Vagina (tissue), 2 donors: Measurements from ENCODE around the gene FEM1B. TPM values are rescaled to one million over a fixed set of nuclear protein-coding genes. Genes with fewer than 3 reads are reported as not detected.

Experiments
- DNase-seq, 2 donors: peaks; one replicate each; pipeline ENCODE4 v3.0.0-alpha.2; 2017; ENCODE audit errors: extremely low spot score in 2 of 2
- H3K27ac ChIP-seq: fragments of 200-600 bp; sonication (generic); one replicate; pipeline ENCODE4 v1.5.1; 2019
- H3K27me3 ChIP-seq: fragments of 200-600 bp; sonication (generic); one replicate; pipeline ENCODE4 v1.5.1; 2019
- H3K36me3 ChIP-seq, 2 donors: fragments of 200-600 bp; sonication (generic); one replicate each; pipeline ENCODE4 v1.5.1; 2017 to 2019
- H3K4me1 ChIP-seq: fragments of 200-600 bp; sonication (generic); one replicate; pipeline ENCODE4 v1.5.1; 2019
- H3K4me3 ChIP-seq, 2 donors: fragments of 200-600 bp; sonication (generic); 1 replicate in 1 of 2; 2 replicates in 1 of 2; pipeline ENCODE4 v1.5.1; 2016 to 2019
- H3K9me3 ChIP-seq: fragments of 200-600 bp; sonication (generic); one replicate; pipeline ENCODE4 v1.5.1; 2019
- POLR2A ChIP-seq, 2 donors: fragments of 450-650 bp; IDR thresholded peaks; one replicate each; pipeline ENCODE4 v1.6.1; 2017; ENCODE audit warnings: antibody characterized with exemption in 2 of 2, mild to moderate bottlenecking in 2 of 2, moderate library complexity in 2 of 2
- POLR2AphosphoS5 ChIP-seq, 2 donors: sonication (generic); formaldehyde crosslinking; IDR thresholded peaks; one replicate each; pipeline ENCODE4 v1.9.0; 2017; ENCODE audit warnings: antibody characterized with exemption in 2 of 2, mild to moderate bottlenecking in 2 of 2, low read depth in 1 of 2; ENCODE audit not compliant: insufficient read depth in 1 of 2
- intact Hi-C: fragments of 100-400 bp; cut with DNase I; formaldehyde crosslinking; loops from one replicate; pipeline ENCODE4 v1.15.1; 2023
- total RNA-seq: library from RNA; depleted of rRNA; stranded (reverse); fragments of >200 nt; gene quantifications from one replicate; pipeline ENCODE4 v1.2.3, GENCODE V29; 2016
- TF ChIP-seq, protein P1 (sequence below), 3 experiments: fragments of 450-650 bp in 2 of 3; fragments of 200-600 bp in 1 of 3; sonication (generic) in 1 of 3; IDR thresholded peaks; one replicate each; pipeline ENCODE4 v1.5.1; 2017 to 2019; ENCODE audit warnings: antibody characterized with exemption in 3 of 3, mild to moderate bottlenecking in 2 of 3, moderate library complexity in 2 of 3

Gene FEM1B
- total RNA-seq = 38.3 TPM

DNA sequence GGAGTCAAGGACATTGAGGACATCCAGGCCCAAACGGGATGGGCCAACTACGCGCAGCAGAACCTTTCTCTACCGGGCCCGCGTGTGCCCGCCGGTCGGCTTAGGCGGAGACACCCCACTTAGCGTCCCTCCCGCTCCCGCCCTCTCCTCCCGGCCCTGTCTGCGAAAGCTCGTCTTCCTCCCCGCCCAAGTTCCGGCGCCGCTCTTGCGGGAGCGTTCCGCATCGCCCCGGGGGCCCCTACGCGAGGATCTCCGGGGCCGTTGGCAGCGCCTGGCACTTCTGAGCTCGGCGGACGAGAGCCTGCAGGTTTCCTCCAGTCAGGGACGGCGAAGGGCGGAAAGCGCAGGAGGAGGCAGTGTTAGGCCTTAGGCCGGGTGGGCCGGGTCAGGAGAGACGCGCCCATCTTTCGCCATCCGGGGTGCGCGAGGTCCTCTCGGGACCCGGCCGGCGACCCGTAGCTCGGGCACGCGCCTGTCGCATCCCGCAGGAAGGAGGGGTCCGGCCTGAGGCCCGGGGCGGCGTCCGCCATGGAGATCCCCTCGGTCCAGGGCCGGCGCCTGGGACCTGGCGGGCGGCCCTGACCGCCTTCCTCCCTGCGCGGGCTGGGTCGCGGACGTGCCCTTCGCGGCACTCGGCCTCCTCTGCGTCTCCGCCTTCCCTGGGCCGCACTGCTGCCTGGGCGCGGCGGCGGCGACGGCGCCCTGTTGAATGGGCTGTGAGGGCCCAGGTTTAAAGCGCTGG, at the start of gene FEM1B:
Gene FEM1B (plus strand): TSS at position 143 of the 742 bp plus-strand sequence. CDS start 673 bp downstream, outside the sequence.
- Histone ChIP-seq H3K4me3 (peak within 1 kb of the TSS; percentile 82 to 91), H3K4me1 (peaks cover 57% of the 10 kb centered on the region), H3K27me3 (no peaks in the 10 kb centered on the region), H3K27ac (peak within 1 kb of the TSS; percentile 99), H3K9me3 (no peaks in the 10 kb centered on the region), H3K36me3 (no peaks in the 10 kb centered on the region)
- peak in 1 of 2 donors; percentile 96 for DNase-seq
- intact Hi-C loops = no loop called here
- peak; percentile 93 to 98 for TF ChIP-seq POLR2AphosphoS5 (IDR thresholded peaks at IDR 0.05; ENCODE audit: insufficient read depth in 1 of 2, low read depth in 1 of 2)
- TF ChIP-seq, protein P1, sequence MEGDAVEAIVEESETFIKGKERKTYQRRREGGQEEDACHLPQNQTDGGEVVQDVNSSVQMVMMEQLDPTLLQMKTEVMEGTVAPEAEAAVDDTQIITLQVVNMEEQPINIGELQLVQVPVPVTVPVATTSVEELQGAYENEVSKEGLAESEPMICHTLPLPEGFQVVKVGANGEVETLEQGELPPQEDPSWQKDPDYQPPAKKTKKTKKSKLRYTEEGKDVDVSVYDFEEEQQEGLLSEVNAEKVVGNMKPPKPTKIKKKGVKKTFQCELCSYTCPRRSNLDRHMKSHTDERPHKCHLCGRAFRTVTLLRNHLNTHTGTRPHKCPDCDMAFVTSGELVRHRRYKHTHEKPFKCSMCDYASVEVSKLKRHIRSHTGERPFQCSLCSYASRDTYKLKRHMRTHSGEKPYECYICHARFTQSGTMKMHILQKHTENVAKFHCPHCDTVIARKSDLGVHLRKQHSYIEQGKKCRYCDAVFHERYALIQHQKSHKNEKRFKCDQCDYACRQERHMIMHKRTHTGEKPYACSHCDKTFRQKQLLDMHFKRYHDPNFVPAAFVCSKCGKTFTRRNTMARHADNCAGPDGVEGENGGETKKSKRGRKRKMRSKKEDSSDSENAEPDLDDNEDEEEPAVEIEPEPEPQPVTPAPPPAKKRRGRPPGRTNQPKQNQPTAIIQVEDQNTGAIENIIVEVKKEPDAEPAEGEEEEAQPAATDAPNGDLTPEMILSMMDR (IDR thresholded peaks at IDR 0.05) = peak in 1 of 3 experiments; percentile 21
- TF ChIP-seq POLR2A (IDR thresholded peaks at IDR 0.05) = peak in 1 of 2 donors; percentile 43

- no peaks in the 10 kb centered on the region for H3K27me3 ChIP-seq
- peak overlapping the region; percentile 93 for H3K27ac ChIP-seq
- peaks cover 29% of the 10 kb centered on the region for H3K4me1 ChIP-seq
- intact Hi-C loops = no loop called here
- peak in 1 of 2 donors; percentile 82 for DNase-seq
- no peaks in the 10 kb centered on the region for H3K36me3 ChIP-seq
- peak overlapping the region; percentile 75 to 91 for H3K4me3 ChIP-seq
- TF ChIP-seq POLR2A (IDR thresholded peaks at IDR 0.05) = no peak
- TF ChIP-seq, protein P1 (IDR thresholded peaks at IDR 0.05) = no peak
- no peak for TF ChIP-seq POLR2AphosphoS5 (IDR thresholded peaks at IDR 0.05; ENCODE audit: insufficient read depth in 1 of 2, low read depth in 1 of 2)
- no peaks in the 10 kb centered on the region for H3K9me3 ChIP-seq
These were observed 49.2 kb upstream of the FEM1B start for GRCh38 chr15:68228143-68228970.

GRCh38 chr15:68228971-68229385, 48.6 kb upstream of the FEM1B start:
- Histone ChIP-seq H3K27ac (peak overlapping the region; percentile 93), H3K27me3 (no peaks in the 10 kb centered on the region), H3K36me3 (no peaks in the 10 kb centered on the region), H3K4me3 (peak overlapping the region; percentile 75 to 91), H3K9me3 (no peaks in the 10 kb centered on the region), H3K4me1 (peaks cover 29% of the 10 kb centered on the region)
- DNase-seq = peak in 1 of 2 donors; percentile 85
- TF ChIP-seq, protein P1 (IDR thresholded peaks at IDR 0.05) = no peak
- TF ChIP-seq POLR2A (IDR thresholded peaks at IDR 0.05) (no peak), POLR2AphosphoS5 (IDR thresholded peaks at IDR 0.05; ENCODE audit: insufficient read depth in 1 of 2, low read depth in 1 of 2) (peak in 1 of 2 donors; percentile 46)
- intact Hi-C loops = no loop called here

DNA sequence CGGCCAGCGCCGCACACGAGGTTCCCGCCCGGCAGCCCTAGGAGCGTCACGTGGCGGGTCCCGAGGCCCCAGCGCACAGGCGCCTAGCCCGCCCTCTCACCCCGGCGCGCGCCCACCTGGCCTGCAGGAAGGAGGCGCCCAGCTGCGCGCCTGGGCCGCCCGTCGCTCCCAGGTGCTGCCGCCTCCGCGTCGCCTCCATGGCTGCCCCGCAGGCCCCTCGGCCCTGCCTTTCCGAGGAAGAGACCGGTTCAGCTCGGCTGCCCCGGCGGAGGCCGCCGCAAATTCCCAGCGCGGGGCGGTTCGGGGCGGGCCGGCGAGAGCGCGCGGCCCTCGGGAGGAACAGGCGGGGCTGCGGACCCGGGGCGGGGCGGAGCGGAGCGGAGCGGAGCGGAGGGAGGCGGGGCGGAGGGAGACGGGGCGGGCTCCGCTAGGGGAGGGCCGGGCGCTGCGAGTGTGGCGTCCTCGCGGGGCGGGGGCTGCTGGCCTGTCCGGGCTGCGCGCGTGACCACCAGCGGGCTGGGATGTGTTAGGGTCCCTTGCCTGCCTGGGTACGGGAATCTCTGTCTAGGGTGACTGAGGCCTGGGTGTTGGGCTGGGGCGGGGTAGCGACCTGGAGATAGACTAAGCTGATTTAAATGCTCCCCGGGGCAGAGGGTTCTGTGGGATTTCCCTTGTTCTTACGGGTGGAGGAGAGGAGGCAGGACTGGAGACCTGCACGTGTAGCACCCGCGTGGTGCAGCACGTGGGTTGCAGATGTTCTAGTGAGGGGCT, 48.0 kb upstream of the FEM1B start, which contains the start of gene CLN6:
Gene CLN6 (minus strand): TSS at position 343 of the 771 bp plus-strand sequence. CDS start 144 bp downstream, at position 199.
- intact Hi-C loops = no loop called here
- H3K27ac ChIP-seq = peak within 1 kb of the TSS; percentile 93

More for the DNA sequence above, 48.0 kb upstream of the FEM1B start, which contains the start of gene CLN6:
- Histone ChIP-seq H3K9me3 (no peaks in the 10 kb centered on the region), H3K36me3 (no peaks in the 10 kb centered on the region), H3K4me1 (peaks cover 29% of the 10 kb centered on the region), H3K27me3 (no peaks in the 10 kb centered on the region), H3K4me3 (peak within 1 kb of the TSS; percentile 75 to 91)
- TF ChIP-seq, protein P1 (IDR thresholded peaks at IDR 0.05) = no peak
- TF ChIP-seq POLR2AphosphoS5 (IDR thresholded peaks at IDR 0.05; ENCODE audit: insufficient read depth in 1 of 2, low read depth in 1 of 2) (peak in 1 of 2 donors; percentile 57), POLR2A (IDR thresholded peaks at IDR 0.05) (peak in 1 of 2 donors; percentile 14)
- peak; percentile 82 to 93 for DNase-seq
